Left ventricle myocardium inferior (tissue), 1 donor: Measurements from ENCODE around the gene KDM2A. TPM values are rescaled to one million over a fixed set of nuclear protein-coding genes. Genes with fewer than 3 reads are reported as not detected.

ENCODE experiments used
- DNase-seq: peaks from one replicate; pipeline ENCODE4 v3.0.0-alpha.2; 2020
- H3K27ac ChIP-seq: fragments of 200-600 bp; replicated peaks from 2 replicates; pipeline ENCODE4 v1.8.0; 2021
- H3K27me3 ChIP-seq: fragments of 200-600 bp; 2 replicates; pipeline ENCODE4 v1.8.0; 2021; ENCODE audit warnings: low read depth
- H3K36me3 ChIP-seq: fragments of 200-600 bp; 2 replicates; pipeline ENCODE4 v1.8.0; 2021
- H3K4me1 ChIP-seq: fragments of 200-600 bp; 2 replicates; pipeline ENCODE4 v1.8.0; 2021
- H3K4me3 ChIP-seq: fragments of 200-600 bp; 2 replicates; pipeline ENCODE4 v1.8.0; 2021; ENCODE audit warnings: mild to moderate bottlenecking, moderate library complexity
- H3K9me3 ChIP-seq: fragments of 200-600 bp; replicated peaks from 2 replicates; pipeline ENCODE4 v1.8.0; 2021
- intact Hi-C: fragments of 100-400 bp; cut with micrococcal nuclease; formaldehyde crosslinking; loops from one replicate; pipeline ENCODE4 v1.11.0; 2022
- total RNA-seq: library from RNA; stranded (reverse); fragmentation: NEBNext Ultra II Directional; extraction: Animal tissue kit (Norgen Biotek cat#: 25700); gene quantifications from one replicate; pipeline ENCODE4 v1.2.1, GENCODE V29; 2021
- TF ChIP-seq, protein P1 (sequence below): fragments of 200-600 bp; IDR thresholded peaks from 2 replicates; pipeline ENCODE4 v1.8.0; 2021; ENCODE audit warnings: antibody characterized with exemption, mild to moderate bottlenecking, borderline replicate concordance
- donor health status: DM: no; HTN: yes; CAD: no; lungs with severe emphysema.

KDM2A gene
- total RNA-seq, 1 donor from 2014 or later = 37.6 TPM

DNA sequence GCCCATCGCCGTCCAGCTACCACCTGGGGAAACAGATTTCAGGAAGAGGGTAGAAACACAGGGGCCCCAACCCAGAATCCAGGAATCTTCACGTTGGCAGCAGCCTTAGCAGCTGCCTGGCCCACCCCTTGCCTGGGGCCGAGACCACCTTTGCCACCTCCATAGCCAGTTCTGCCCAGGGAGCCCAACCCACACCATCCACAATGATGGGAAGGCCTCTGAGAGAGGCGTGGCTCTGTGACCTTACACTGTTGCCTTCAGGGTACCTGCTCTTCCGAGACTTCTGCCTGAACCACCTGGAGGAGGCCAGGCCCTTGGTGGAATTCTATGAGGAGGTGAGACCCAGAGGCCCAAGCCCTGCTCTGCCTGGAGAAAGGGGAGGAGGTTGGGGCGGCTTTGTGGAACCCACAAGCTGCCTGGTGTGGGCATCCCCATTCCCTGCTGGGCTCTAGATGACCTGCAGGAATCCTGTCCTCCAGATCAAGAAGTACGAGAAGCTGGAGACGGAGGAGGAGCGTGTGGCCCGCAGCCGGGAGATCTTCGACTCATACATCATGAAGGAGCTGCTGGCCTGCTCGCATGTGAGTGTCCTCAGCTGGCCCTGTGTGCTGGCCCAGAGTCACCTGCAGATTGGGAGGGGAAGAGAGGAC is 160.0 kb downstream of the KDM2A start:
- intact Hi-C loops = no loop called here
- H3K4me3 ChIP-seq = no peak overlapping the region
- H3K9me3 ChIP-seq = no peaks in the 10 kb centered on the region
- peaks cover 58% of the 10 kb centered on the region for H3K36me3 ChIP-seq
- peaks cover 78% of the 10 kb centered on the region for H3K4me1 ChIP-seq
- TF ChIP-seq, protein P1, sequence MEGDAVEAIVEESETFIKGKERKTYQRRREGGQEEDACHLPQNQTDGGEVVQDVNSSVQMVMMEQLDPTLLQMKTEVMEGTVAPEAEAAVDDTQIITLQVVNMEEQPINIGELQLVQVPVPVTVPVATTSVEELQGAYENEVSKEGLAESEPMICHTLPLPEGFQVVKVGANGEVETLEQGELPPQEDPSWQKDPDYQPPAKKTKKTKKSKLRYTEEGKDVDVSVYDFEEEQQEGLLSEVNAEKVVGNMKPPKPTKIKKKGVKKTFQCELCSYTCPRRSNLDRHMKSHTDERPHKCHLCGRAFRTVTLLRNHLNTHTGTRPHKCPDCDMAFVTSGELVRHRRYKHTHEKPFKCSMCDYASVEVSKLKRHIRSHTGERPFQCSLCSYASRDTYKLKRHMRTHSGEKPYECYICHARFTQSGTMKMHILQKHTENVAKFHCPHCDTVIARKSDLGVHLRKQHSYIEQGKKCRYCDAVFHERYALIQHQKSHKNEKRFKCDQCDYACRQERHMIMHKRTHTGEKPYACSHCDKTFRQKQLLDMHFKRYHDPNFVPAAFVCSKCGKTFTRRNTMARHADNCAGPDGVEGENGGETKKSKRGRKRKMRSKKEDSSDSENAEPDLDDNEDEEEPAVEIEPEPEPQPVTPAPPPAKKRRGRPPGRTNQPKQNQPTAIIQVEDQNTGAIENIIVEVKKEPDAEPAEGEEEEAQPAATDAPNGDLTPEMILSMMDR = no peak
- no peak for DNase-seq
- H3K27ac ChIP-seq = peak overlapping the region; percentile 94
- no peaks in the 10 kb centered on the region for H3K27me3 ChIP-seq

DNA sequence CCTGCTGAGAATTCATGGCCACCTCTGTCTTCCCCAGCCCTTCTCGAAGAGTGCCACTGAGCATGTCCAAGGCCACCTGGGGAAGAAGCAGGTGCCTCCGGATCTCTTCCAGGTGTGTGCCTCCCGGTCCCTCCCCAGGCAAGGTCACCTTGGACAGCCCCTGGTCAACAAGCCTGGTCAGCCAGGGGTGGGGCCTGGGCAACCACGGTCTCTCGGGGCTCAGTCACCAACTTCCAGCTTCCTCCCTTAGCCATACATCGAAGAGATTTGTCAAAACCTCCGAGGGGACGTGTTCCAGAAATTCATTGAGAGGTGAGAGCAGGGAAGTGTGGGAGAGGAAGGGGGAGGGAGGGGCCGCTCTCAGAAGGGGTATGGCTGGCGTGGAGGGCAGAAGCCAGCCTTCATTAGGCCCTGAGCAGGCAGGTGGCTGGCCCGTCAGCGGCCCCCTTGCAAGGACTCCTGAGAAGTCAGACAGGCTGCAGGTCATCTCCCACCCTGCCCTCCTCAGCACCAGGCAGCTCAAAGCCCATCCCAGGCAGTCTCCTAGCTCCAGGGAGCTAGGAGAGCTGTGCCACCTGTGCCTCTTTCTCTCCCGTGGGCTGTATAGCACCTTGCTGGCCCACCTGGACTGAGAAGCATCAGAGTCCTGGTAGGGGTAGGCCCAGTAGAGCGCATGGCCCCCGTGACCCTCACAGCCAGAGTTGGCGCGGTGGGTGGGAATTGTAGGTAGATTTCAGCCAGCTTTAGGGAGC is 160.7 kb downstream of the KDM2A start:
- no peak for DNase-seq
- Histone ChIP-seq H3K27me3 (no peaks in the 10 kb centered on the region), H3K4me3 (no peak overlapping the region), H3K9me3 (no peaks in the 10 kb centered on the region), H3K27ac (peak overlapping the region; percentile 94), H3K4me1 (peaks cover 71% of the 10 kb centered on the region), H3K36me3 (peaks cover 65% of the 10 kb centered on the region)
- TF ChIP-seq, protein P1 = no peak
- intact Hi-C loops = no loop called here

DNA sequence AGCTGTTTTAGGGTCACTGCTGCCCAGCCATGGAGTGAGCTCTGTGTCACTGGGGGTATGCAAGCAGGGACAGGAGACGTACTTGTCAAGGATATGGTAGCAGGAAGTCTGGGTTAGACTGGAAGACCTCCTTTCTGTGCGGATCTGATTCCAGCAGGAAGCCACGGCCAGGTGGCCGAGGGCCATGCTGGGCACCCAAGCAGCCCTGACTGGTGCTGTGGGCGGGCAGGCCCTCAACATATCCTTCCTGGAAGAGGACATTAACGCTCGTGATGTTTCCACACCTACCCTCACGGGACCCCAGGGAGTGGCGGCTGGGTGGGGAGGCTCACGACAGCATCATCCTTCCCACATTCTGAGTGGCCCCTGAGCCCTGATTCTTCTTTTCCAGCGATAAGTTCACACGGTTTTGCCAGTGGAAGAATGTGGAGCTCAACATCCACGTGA is 161.3 kb downstream of the KDM2A start:
- H3K27me3 ChIP-seq = no peaks in the 10 kb centered on the region
- TF ChIP-seq, protein P1 = no peak
- peak overlapping the region; percentile 31 for H3K27ac ChIP-seq
- H3K9me3 ChIP-seq = no peaks in the 10 kb centered on the region
- intact Hi-C loops = no loop called here
- peaks cover 67% of the 10 kb centered on the region for H3K4me1 ChIP-seq
- peaks cover 71% of the 10 kb centered on the region for H3K36me3 ChIP-seq
- no peak for DNase-seq
- no peak overlapping the region for H3K4me3 ChIP-seq

DNA sequence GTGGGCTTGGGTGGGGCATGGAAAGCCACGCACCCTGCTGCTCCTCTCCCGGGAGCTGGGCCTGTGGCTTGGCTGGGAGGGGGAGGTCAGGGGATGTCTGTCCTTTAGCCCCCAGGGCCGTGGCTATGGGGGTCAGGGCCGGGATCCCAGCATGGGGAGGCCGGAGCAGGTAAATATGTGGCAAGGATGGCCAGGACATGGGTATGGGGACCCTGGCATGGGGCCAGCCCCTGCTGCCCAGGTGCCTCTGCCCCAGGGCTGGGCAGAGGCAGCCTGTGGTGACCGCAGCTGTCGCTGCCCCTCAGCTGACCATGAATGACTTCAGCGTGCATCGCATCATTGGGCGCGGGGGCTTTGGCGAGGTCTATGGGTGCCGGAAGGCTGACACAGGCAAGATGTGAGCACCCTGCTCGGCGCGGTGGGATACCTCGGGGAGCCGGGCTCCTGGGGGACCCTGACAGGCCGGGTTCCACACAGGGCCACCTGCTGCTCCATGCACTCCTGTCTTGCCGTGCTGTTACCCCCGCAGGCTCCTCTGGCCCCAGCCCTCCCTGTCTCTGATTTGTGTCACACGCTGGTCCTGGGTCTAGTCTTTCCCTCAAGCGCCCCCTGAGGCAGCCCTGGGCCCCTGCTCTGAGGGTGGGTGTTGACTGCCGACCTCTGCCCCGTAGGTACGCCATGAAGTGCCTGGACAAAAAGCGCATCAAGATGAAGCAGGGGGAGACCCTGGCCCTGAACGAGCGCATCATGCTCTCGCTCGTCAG is 161.9 kb downstream of the KDM2A start:
- Histone ChIP-seq H3K9me3 (no peaks in the 10 kb centered on the region), H3K27ac (peak overlapping the region; percentile 31), H3K36me3 (peaks cover 77% of the 10 kb centered on the region), H3K27me3 (no peaks in the 10 kb centered on the region), H3K4me3 (no peak overlapping the region), H3K4me1 (peaks cover 67% of the 10 kb centered on the region)
- peak; percentile 15 for DNase-seq
- intact Hi-C loops = no loop called here
- TF ChIP-seq, protein P1 = no peak

DNA sequence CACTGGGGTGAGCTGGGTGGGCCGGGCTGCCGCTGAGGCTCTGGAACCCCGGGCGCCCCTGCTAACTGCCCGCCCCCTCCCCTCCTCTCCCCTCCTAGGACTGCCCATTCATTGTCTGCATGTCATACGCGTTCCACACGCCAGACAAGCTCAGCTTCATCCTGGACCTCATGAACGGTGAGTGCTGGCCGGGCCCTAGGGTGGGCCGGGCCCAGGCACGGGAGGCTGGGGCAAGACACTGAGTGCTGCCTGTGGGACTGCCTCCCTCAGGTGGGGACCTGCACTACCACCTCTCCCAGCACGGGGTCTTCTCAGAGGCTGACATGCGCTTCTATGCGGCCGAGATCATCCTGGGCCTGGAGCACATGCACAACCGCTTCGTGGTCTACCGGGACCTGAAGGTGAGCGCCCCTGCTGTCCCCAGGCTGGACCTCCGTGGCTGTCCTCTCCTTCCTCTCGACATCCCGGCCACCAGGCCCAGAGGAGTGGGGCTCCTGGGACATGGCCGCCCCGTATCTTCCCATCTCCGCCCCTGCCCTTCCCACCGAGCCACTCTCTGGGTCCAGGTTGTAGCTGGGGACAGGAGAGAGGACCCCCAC is 162.6 kb downstream of the KDM2A start:
- no peaks in the 10 kb centered on the region for H3K9me3 ChIP-seq
- intact Hi-C loops = no loop called here
- H3K27me3 ChIP-seq = no peaks in the 10 kb centered on the region
- no peak overlapping the region for H3K4me3 ChIP-seq
- H3K4me1 ChIP-seq = peaks cover 64% of the 10 kb centered on the region
- H3K36me3 ChIP-seq = peaks cover 84% of the 10 kb centered on the region
- no peak for DNase-seq
- peak overlapping the region; percentile 67 for H3K27ac ChIP-seq
- TF ChIP-seq, protein P1 = no peak
